Retinal pigment epithelial cell (primary cell): ENCODE data around the gene OCSTAMP.

Experiments
- DNase-seq: peaks from one replicate; pipeline ENCODE4 v3.0.0-alpha.2; 2010; ENCODE audit warnings: low read depth
- H3K4me3 ChIP-seq: 2 replicates; pipeline ENCODE4 v1.5.1; 2011; ENCODE audit warnings: mild to moderate bottlenecking, low read length, control low read depth, moderate library complexity
- CTCF ChIP-seq: conservative IDR thresholded peaks from 2 replicates; pipeline ENCODE4 v1.5.1; 2011; ENCODE audit warnings: low read depth, low read length, control low read depth, inconsistent platforms

The OCSTAMP gene

GRCh38 chr20:46581391-46581790, 30.9 kb upstream of the OCSTAMP start:
- TF ChIP-seq CTCF = no peak
- H3K4me3 ChIP-seq = no peak overlapping the region
- no peak for DNase-seq

- no peak for TF ChIP-seq CTCF
- H3K4me3 ChIP-seq = no peak overlapping the region
- DNase-seq = no peak
These were observed 30.3 kb upstream of the OCSTAMP start for GRCh38 chr20:46580613-46581205.

- TF ChIP-seq CTCF = no peak
- no peak for DNase-seq
- H3K4me3 ChIP-seq = no peak overlapping the region
These were observed 28.3 kb upstream of the OCSTAMP start for GRCh38 chr20:46578745-46579144.

- no peak for TF ChIP-seq CTCF
- no peak overlapping the region for H3K4me3 ChIP-seq
- DNase-seq = no peak
These were observed 26.4 kb upstream of the OCSTAMP start for GRCh38 chr20:46576774-46577395.

GRCh38 chr20:46575937-46576461, 25.5 kb upstream of the OCSTAMP start:
- TF ChIP-seq CTCF = no peak
- no peak overlapping the region for H3K4me3 ChIP-seq
- DNase-seq = no peak

- no peak for DNase-seq
- no peak for TF ChIP-seq CTCF
- no peak overlapping the region for H3K4me3 ChIP-seq
These were observed 24.9 kb upstream of the OCSTAMP start for GRCh38 chr20:46575394-46575793.
